D341Med (cell line): ENCODE results near the gene TMEFF1.
"Not testable (repeated sequence)": the region's sequence is repeated elsewhere in the genome, so short reads cannot be mapped to it uniquely, and the experiment has no call there.

Experiments
- DNase-seq: peaks from one replicate; pipeline ENCODE4 v3.0.0; 2012; ENCODE audit warnings: low spot score

TMEFF1 gene

GRCh38 chr9:100492952-100493351 lies 20.0 kb downstream of the TMEFF1 start:
- DNase-seq, result no peak

DNA sequence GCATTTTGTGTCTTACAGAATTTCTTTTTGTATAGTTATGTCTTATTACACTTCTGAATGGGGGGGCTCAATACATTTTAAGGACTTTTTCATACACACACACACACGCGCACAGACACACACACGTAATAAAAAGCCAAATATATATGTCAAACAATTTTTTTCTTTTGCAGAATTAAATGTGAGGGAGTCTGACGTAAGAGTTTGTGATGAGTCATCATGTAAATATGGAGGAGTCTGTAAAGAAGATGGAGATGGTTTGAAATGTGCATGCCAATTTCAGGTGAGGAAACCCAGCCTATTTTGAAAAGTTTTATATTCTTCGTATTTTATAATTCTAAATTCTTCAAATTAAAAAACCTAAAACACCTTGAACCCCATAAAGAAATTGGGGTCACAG lies 25.6 kb downstream of the TMEFF1 start:
- no peak for DNase-seq

- DNase-seq, result no peak
Measured at GRCh38 chr9:100499460-100499859, 26.5 kb downstream of the TMEFF1 start.

DNA sequence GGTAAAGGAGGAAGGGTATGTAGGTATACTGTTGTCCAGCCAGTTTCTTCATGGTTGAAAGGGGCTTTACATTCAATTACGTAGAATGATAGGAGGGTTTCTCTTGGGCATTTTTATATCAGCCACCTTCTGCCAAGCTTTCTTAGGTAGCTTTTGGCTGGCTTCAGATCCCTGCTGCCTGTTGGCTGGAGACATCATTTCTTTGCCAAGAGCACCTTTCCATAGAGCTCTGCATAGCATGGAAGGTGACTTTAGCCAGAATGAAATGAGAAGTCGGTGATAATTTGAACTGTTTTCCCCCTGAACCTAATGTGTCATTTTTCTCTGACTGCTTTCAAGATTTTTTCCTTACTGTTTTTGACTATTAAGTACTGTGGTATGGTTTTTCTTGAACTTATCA lies 26.9 kb downstream of the TMEFF1 start:
- no peak for DNase-seq

DNA sequence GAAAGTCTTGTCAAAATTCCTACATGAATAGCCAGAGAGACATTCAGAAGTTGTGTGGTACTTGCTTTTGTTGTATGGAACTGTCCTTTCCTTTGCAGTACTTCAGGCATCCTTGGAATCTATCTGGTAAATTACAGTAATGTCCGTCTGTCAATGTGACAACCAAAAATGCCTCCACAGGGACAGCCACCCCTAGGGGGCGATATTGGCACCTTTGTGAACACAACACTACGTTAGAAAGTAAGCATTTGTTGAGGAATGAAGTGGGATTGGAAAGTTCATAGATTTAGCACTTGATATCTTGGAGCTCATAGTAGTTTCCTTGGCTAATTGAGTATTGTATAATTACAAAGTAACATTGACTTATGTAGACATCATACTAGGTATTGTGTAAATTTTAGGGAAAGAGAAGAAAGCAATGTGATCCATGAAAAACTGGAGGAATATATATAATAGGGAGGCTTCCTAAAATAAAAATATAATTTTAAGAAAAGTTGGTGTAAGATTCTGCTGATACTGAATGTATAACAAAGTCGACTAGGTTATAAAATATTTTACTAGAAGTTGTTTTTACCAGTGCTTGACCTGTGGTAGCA lies 32.7 kb downstream of the TMEFF1 start:
- DNase-seq, result peak; percentile 52

- DNase-seq, result not testable (repeated sequence)
Measured at GRCh38 chr9:100507350-100507749, 34.4 kb downstream of the TMEFF1 start.

GRCh38 chr9:100511205-100511604 lies 38.3 kb downstream of the TMEFF1 start:
- no peak for DNase-seq

- no peak for DNase-seq
Measured at GRCh38 chr9:100515578-100516494, 42.9 kb downstream of the TMEFF1 start.

- DNase-seq, result no peak
Measured at GRCh38 chr9:100521282-100521681, 48.3 kb downstream of the TMEFF1 start.

DNA sequence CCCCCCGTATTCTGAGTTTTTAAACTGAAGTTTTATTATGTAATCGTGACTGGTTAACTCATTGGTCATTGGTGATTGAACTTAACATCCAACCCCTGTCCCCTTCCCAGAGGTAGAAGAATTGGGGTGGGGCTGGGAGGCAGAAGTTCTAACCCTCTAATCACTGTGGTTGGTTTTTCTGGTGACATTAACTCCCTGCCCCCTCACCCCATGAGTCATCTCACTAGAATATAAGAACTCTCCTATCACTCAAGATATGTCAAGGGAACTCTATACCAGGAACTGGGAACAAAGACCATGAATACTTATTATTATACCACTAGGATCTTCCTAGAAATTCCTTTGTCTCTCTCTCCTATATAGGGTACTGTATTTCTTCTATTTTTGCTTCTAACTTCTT lies 52.6 kb downstream of the TMEFF1 start:
- no peak for DNase-seq

GRCh38 chr9:100527180-100527794 lies 54.3 kb downstream of the TMEFF1 start:
- not testable (repeated sequence) for DNase-seq

GRCh38 chr9:100534401-100534800 lies 61.5 kb downstream of the TMEFF1 start:
- no peak for DNase-seq

- DNase-seq, result no peak
Measured at GRCh38 chr9:100540327-100540726, 67.4 kb downstream of the TMEFF1 start.

DNA sequence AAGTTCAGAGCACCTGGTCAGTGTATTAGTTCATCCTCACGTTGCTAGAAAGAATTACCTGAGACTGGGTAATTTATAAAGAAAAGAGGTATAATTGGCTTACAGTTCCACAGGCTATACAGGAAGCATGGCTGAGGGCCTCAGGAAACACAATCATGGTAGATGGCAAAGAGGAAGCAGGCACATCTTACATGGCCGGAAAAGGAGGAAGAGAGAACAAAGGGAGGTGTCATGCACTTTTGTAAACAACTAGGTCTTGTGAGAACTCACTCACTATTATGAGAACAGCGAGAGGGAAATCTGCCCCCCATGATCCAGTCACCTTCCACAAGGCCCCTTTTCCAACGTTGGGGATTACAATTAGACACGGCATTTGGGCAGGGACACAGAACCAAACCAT lies 76.1 kb downstream of the TMEFF1 start:
- DNase-seq, result no peak

DNA sequence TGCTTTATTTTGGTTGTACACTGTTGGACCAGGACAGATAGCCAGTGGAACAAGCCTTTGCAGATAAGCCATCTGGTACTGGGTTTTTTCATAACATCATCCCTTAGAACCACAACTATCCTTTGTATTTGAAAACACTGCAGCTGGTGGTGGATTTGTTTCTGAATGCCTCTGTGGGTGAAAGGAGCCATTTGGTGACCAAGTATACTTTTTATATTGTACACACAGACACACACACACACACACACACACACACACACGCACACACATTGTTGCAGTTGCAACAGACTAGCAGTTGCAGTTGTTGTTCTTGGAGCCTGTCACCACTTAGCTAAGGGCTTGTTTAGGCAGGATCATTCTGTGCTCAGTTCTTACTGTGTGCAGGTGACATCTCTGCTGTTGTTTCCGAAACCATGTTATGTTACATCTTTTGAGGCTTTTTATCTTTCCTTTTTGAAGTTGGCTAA lies 82.0 kb downstream of the TMEFF1 start:
- DNase-seq, result no peak

DNA sequence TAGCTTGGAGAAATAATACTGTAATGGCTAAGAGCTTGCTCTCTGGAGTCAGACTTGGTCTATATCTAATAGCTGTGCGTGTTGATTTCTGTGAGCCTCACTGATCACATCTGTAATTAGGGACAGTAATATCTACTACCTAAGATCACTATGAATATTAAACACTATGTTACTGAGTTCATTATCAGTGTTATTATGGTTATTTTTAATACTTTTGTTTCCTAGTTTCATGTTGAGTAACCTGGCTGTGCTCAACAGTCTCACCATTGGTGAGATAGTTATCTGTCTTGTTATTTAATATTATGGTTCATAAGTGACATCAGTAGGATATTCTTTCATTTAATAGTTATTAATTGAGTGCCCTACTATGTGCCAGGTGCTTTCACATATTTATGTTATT lies 82.5 kb downstream of the TMEFF1 start:
- no peak for DNase-seq

DNA sequence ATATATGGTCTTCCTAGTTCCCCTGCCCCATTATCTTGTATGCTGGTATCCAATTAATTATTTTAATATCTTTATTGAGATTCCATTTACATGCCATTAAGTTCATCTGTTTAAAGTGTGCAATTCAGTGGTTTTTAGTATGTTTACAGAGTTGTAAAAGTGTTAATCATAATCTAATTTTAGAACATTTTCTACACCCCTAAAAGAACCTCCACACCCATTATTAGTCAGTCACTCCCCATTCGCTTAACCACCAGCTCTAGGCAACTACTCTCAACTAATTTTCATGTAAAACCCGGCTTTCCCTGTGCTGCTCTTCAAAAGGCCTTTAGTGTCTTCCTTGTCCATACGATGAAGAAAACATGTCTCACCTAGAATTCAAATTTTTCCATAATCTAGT lies 84.1 kb downstream of the TMEFF1 start:
- DNase-seq, result no peak

- DNase-seq, result no peak
Measured at GRCh38 chr9:100561256-100561655, 88.3 kb downstream of the TMEFF1 start.

- no peak for DNase-seq
Measured at GRCh38 chr9:100567856-100568255, 94.9 kb downstream of the TMEFF1 start.

DNA sequence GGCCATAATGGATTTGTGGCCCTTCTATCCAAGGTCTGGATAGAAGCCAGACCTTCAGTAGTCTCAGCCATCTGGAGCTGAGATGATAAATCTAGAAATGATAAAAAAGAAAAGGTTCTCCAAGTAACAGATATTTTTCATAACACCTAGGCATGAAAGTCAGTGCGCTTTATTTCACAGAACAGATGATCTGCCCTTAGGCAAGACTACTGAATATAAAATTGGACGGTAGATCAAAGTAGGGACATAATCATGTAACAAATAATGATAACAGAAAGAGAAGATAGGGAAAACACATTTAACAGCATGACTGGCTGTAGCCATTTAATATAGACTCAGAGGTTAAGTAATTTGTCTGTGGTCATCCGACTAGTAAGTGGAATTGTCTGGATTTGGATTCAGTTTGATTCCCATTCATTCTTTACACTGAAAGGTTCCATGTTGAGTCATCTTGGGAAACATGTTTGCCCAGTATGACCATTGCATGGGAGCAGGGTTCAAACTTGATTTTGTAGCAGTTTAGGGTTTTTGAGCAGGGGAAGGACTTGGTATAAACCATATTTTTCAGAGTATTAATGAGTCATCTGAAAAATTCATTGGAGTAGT lies 100.8 kb downstream of the TMEFF1 start:
- DNase-seq, result no peak

GRCh38 chr9:100575006-100575405 lies 102.1 kb downstream of the TMEFF1 start:
- no peak for DNase-seq

- no peak for DNase-seq
Measured at GRCh38 chr9:100575765-100576386, 102.9 kb downstream of the TMEFF1 start.
